ENCODE measurements around the gene ZNF441. TPM values are rescaled to one million over a fixed set of nuclear protein-coding genes. Genes with fewer than 3 reads are reported as not detected.

The ZNF441 gene
- total RNA-seq, 2 donors from 2014 or later = 2.2 to 4.4 TPM

- TF ChIP-seq, protein P1, sequence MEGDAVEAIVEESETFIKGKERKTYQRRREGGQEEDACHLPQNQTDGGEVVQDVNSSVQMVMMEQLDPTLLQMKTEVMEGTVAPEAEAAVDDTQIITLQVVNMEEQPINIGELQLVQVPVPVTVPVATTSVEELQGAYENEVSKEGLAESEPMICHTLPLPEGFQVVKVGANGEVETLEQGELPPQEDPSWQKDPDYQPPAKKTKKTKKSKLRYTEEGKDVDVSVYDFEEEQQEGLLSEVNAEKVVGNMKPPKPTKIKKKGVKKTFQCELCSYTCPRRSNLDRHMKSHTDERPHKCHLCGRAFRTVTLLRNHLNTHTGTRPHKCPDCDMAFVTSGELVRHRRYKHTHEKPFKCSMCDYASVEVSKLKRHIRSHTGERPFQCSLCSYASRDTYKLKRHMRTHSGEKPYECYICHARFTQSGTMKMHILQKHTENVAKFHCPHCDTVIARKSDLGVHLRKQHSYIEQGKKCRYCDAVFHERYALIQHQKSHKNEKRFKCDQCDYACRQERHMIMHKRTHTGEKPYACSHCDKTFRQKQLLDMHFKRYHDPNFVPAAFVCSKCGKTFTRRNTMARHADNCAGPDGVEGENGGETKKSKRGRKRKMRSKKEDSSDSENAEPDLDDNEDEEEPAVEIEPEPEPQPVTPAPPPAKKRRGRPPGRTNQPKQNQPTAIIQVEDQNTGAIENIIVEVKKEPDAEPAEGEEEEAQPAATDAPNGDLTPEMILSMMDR (conservative IDR thresholded peaks at IDR 0.05) = no peak
- Histone ChIP-seq H3K9me3 (ENCODE audit: control insufficient read depth, low read length) (peaks cover 30% of the 10 kb centered on the region), H3K4me1 (ENCODE audit: control insufficient read depth, insufficient read depth, low read length) (no peaks in the 10 kb centered on the region), H3K9ac (ENCODE audit: extremely low read depth, low read length, poor library complexity, severe bottlenecking) (no peak overlapping the region), H3K27ac (ENCODE audit: low read depth, low read length) (no peak overlapping the region), H3K27me3 (ENCODE audit: control insufficient read depth, insufficient read depth, low read length, poor library complexity, severe bottlenecking) (no peaks in the 10 kb centered on the region), H3K4me3 (ENCODE audit: low read length) (no peak overlapping the region), H3K36me3 (ENCODE audit: control insufficient read depth, insufficient read depth, low read length) (no peaks in the 10 kb centered on the region)
- Mint-ChIP-seq H3K27me3 (ENCODE audit: insufficient read depth) (peaks cover 8% of the 10 kb centered on the region), H3K9me3 (peaks cover 78% of the 10 kb centered on the region), H3K4me1 (no peaks in the 10 kb centered on the region), H3K27ac (no peak overlapping the region), H3K4me3 (no peak overlapping the region), H3K36me3 (ENCODE audit: low read depth) (peaks cover 2% of the 10 kb centered on the region)
- 80 to 87% methylated on average over 2 to 4 of the region's 4 CpGs for WGBS, 2 experiments (ENCODE audit: insufficient coverage in 1 of 2, insufficient read length in 1 of 2)
- DNase-seq = no peak
These were observed 12.1 kb upstream of the ZNF441 start for GRCh38 chr19:11754663-11755062.

DNA sequence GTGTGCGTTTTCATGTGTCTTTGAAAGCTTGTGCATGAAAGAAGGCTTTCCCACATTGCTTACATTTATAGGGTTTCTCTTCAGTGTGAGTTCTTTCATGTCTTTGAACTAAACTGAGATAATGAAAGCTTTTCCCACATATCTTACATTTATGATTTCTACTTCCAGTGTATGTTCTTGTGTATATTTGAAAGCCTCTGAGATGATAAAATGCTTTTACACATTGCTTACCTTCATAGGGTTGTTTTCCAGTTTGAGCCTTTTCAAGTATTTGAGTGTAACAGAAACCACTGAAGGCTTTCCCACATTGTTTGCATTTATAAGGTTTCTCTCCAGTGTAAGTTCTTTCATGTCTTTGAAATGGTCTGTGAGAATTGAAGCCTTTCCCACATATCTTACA, 9.8 kb upstream of the ZNF441 start:
- H3K9me3 ChIP-seq (ENCODE audit: control insufficient read depth, low read length) = peaks cover 12% of the 10 kb centered on the region
- H3K36me3 ChIP-seq (ENCODE audit: control insufficient read depth, insufficient read depth, low read length) = no peaks in the 10 kb centered on the region
- no peak overlapping the region for H3K27ac ChIP-seq (ENCODE audit: low read depth, low read length)
- TF ChIP-seq, protein P1 (conservative IDR thresholded peaks at IDR 0.05) = no peak
- Mint-ChIP-seq H3K36me3 (ENCODE audit: low read depth) (peaks cover 2% of the 10 kb centered on the region), H3K4me3 (no peak overlapping the region), H3K27ac (no peak overlapping the region), H3K27me3 (ENCODE audit: insufficient read depth) (peaks cover 10% of the 10 kb centered on the region), H3K9me3 (peaks cover 62% of the 10 kb centered on the region), H3K4me1 (no peaks in the 10 kb centered on the region)
- no peak overlapping the region for H3K9ac ChIP-seq (ENCODE audit: extremely low read depth, low read length, poor library complexity, severe bottlenecking)
- 50 to 88% methylated on average over 1 of the region's 1 CpG for WGBS, 2 experiments (ENCODE audit: insufficient coverage in 1 of 2, insufficient read length in 1 of 2)
- no peaks in the 10 kb centered on the region for H3K27me3 ChIP-seq (ENCODE audit: control insufficient read depth, insufficient read depth, low read length, poor library complexity, severe bottlenecking)
- H3K4me3 ChIP-seq (ENCODE audit: low read length) = no peak overlapping the region
- DNase-seq = no peak
- H3K4me1 ChIP-seq (ENCODE audit: control insufficient read depth, insufficient read depth, low read length) = no peaks in the 10 kb centered on the region

DNA sequence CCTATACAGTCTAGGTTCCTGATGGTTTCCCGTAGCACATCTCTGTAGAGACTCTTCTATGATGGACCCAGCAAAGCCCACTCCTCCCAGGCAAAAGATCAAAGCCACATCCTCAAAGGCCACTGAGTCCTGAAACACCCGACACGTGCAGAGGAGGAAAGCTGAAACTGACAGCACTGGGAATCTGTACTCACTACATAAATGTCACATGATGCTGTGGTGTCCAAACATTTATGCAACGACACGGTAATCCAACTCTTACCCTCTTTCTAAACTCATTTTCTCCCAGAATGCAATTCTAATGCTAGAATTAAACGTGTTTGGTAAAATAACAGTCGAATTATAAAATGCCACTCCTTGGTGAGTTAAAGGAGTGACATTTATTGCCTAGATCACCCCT, 7.0 kb upstream of the ZNF441 start:
- Mint-ChIP-seq H3K4me1 (no peaks in the 10 kb centered on the region), H3K27me3 (ENCODE audit: insufficient read depth) (peaks cover 27% of the 10 kb centered on the region), H3K4me3 (no peak overlapping the region), H3K27ac (no peak overlapping the region), H3K9me3 (peaks cover 55% of the 10 kb centered on the region), H3K36me3 (ENCODE audit: low read depth) (peaks cover 2% of the 10 kb centered on the region)
- H3K27me3 ChIP-seq (ENCODE audit: control insufficient read depth, insufficient read depth, low read length, poor library complexity, severe bottlenecking) = peaks cover 13% of the 10 kb centered on the region
- no peak for DNase-seq
- TF ChIP-seq, protein P1 (conservative IDR thresholded peaks at IDR 0.05) = no peak
- H3K9ac ChIP-seq (ENCODE audit: extremely low read depth, low read length, poor library complexity, severe bottlenecking) = no peak overlapping the region
- H3K9me3 ChIP-seq (ENCODE audit: control insufficient read depth, low read length) = peaks cover 12% of the 10 kb centered on the region
- H3K27ac ChIP-seq (ENCODE audit: low read depth, low read length) = no peak overlapping the region
- WGBS, 2 experiments (ENCODE audit: insufficient coverage in 1 of 2, insufficient read length in 1 of 2) = 63 to 83% methylated on average over 5 to 7 of the region's 7 CpGs
- H3K36me3 ChIP-seq (ENCODE audit: control insufficient read depth, insufficient read depth, low read length) = no peaks in the 10 kb centered on the region
- H3K4me3 ChIP-seq (ENCODE audit: low read length) = no peak overlapping the region
- H3K4me1 ChIP-seq (ENCODE audit: control insufficient read depth, insufficient read depth, low read length) = no peaks in the 10 kb centered on the region

Data from endodermal cell (in vitro differentiated cells).